Measurements from ENCODE around the gene PDE11A. TPM values are rescaled to one million over a fixed set of nuclear protein-coding genes. Genes with fewer than 3 reads are reported as not detected.

Gene PDE11A
- total RNA-seq, 1 experiment from 2014 or later: 0.61 TPM

DNA sequence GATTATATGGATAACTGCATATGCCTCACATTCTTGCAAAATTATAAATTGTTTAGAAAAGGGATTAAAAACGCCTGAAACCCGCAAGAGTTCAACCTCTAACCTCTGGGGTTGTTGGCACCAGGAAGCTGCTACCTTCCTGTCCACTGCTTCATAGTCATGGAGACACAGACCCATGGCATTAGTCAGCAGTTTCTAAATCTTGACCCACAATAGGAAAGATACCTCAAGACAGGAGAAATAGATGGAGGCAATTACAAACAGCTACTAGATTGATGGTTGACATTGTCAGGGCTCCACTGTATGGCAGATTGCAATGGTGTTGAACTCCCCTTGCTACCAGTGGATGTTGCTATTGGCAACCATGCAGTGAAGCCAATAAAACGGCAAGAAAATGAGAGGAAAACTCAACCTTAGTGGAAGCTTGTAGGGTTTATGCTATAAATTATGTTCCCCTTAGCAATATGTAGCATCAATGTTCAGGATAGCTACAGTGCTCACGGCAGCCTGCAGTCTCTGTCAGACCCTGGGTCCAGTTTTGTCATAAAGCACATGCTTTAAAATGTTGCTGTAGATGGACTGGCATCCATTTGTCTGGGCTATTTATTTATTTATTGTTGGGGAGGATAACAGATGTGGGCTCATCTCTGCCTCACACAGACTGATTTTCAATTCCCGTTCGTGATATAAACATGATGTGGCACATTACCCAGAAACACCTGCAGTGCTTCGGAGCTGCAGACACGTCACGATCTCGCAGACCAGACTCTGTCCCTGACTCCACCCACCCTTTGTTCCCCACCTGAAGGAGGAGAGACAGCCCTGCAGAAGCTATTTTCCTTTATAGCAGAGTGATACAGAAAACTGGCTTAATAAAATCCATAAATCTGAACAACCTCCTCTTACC, 446.6 kb downstream of the PDE11A start:
- POLR2A ChIA-PET: no interaction called here
- ATAC-seq: no peak
- TF ChIP-seq TCF7L2 (IDR thresholded peaks at IDR 0.05; ENCODE audit: borderline replicate concordance, extremely low read depth, insufficient read depth, insufficient read length): no peak
- TF ChIP-seq POLR2AphosphoS5 (IDR thresholded peaks at IDR 0.05; ENCODE audit: low read depth, low read length): no peak
- no peak for TF ChIP-seq EZH2phosphoT487 (IDR thresholded peaks at IDR 0.05; ENCODE audit: borderline replicate concordance)
- no peak for TF ChIP-seq ZNF274 (IDR thresholded peaks at IDR 0.05; ENCODE audit: low read depth, low read length)
- TF ChIP-seq CEBPB (IDR thresholded peaks at IDR 0.05; ENCODE audit: low read depth): no peak
- TF ChIP-seq SRF (IDR thresholded peaks at IDR 0.05; ENCODE audit: low read depth): no peak
- no peak for TF ChIP-seq CBX3 (IDR thresholded peaks at IDR 0.05; ENCODE audit: low read depth)
- TF ChIP-seq YY1 (IDR thresholded peaks at IDR 0.05; ENCODE audit: extremely low read depth, insufficient replicate concordance, low read depth, low read length): no peak
- TF ChIP-seq, protein P1, sequence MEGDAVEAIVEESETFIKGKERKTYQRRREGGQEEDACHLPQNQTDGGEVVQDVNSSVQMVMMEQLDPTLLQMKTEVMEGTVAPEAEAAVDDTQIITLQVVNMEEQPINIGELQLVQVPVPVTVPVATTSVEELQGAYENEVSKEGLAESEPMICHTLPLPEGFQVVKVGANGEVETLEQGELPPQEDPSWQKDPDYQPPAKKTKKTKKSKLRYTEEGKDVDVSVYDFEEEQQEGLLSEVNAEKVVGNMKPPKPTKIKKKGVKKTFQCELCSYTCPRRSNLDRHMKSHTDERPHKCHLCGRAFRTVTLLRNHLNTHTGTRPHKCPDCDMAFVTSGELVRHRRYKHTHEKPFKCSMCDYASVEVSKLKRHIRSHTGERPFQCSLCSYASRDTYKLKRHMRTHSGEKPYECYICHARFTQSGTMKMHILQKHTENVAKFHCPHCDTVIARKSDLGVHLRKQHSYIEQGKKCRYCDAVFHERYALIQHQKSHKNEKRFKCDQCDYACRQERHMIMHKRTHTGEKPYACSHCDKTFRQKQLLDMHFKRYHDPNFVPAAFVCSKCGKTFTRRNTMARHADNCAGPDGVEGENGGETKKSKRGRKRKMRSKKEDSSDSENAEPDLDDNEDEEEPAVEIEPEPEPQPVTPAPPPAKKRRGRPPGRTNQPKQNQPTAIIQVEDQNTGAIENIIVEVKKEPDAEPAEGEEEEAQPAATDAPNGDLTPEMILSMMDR (IDR thresholded peaks at IDR 0.05 in 2 of 3, conservative IDR thresholded peaks at IDR 0.05 in 1 of 3; ENCODE audit: borderline replicate concordance in 1 of 3, insufficient read depth in 1 of 3, low read depth in 2 of 3, low read length in 2 of 3): no peak
- TF ChIP-seq EZH2 (IDR thresholded peaks at IDR 0.05): no peak
- no peak for TF ChIP-seq RAD21 (IDR thresholded peaks at IDR 0.05; ENCODE audit: low read depth)
- TF ChIP-seq, protein P2, sequence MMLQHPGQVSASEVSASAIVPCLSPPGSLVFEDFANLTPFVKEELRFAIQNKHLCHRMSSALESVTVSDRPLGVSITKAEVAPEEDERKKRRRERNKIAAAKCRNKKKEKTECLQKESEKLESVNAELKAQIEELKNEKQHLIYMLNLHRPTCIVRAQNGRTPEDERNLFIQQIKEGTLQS (IDR thresholded peaks at IDR 0.05): no peak
- no peak for TF ChIP-seq SP1 (IDR thresholded peaks at IDR 0.05; ENCODE audit: low read depth)
- TF ChIP-seq, protein P3, sequence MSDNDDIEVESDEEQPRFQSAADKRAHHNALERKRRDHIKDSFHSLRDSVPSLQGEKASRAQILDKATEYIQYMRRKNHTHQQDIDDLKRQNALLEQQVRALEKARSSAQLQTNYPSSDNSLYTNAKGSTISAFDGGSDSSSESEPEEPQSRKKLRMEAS (IDR thresholded peaks at IDR 0.05): no peak
- TF ChIP-seq POLR2A (IDR thresholded peaks at IDR 0.05; ENCODE audit: borderline replicate concordance, extremely low read depth, insufficient read depth, insufficient read length): no peak
- TF ChIP-seq ZFX (IDR thresholded peaks at IDR 0.05): no peak
- TF ChIP-seq, protein P4, sequence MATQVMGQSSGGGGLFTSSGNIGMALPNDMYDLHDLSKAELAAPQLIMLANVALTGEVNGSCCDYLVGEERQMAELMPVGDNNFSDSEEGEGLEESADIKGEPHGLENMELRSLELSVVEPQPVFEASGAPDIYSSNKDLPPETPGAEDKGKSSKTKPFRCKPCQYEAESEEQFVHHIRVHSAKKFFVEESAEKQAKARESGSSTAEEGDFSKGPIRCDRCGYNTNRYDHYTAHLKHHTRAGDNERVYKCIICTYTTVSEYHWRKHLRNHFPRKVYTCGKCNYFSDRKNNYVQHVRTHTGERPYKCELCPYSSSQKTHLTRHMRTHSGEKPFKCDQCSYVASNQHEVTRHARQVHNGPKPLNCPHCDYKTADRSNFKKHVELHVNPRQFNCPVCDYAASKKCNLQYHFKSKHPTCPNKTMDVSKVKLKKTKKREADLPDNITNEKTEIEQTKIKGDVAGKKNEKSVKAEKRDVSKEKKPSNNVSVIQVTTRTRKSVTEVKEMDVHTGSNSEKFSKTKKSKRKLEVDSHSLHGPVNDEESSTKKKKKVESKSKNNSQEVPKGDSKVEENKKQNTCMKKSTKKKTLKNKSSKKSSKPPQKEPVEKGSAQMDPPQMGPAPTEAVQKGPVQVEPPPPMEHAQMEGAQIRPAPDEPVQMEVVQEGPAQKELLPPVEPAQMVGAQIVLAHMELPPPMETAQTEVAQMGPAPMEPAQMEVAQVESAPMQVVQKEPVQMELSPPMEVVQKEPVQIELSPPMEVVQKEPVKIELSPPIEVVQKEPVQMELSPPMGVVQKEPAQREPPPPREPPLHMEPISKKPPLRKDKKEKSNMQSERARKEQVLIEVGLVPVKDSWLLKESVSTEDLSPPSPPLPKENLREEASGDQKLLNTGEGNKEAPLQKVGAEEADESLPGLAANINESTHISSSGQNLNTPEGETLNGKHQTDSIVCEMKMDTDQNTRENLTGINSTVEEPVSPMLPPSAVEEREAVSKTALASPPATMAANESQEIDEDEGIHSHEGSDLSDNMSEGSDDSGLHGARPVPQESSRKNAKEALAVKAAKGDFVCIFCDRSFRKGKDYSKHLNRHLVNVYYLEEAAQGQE (IDR thresholded peaks at IDR 0.05; ENCODE audit: low read depth): no peak
- TF ChIP-seq, protein P5, sequence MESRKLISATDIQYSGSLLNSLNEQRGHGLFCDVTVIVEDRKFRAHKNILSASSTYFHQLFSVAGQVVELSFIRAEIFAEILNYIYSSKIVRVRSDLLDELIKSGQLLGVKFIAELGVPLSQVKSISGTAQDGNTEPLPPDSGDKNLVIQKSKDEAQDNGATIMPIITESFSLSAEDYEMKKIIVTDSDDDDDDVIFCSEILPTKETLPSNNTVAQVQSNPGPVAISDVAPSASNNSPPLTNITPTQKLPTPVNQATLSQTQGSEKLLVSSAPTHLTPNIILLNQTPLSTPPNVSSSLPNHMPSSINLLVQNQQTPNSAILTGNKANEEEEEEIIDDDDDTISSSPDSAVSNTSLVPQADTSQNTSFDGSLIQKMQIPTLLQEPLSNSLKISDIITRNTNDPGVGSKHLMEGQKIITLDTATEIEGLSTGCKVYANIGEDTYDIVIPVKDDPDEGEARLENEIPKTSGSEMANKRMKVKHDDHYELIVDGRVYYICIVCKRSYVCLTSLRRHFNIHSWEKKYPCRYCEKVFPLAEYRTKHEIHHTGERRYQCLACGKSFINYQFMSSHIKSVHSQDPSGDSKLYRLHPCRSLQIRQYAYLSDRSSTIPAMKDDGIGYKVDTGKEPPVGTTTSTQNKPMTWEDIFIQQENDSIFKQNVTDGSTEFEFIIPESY (IDR thresholded peaks at IDR 0.05; ENCODE audit: extremely low read depth, insufficient replicate concordance, low read length): no peak
- TF ChIP-seq ELF1 (IDR thresholded peaks at IDR 0.05; ENCODE audit: borderline replicate concordance, low read depth): no peak

More for the DNA sequence above, 446.6 kb downstream of the PDE11A start:
- no peaks in the 10 kb centered on the region for H3K79me2 ChIP-seq (ENCODE audit: insufficient read depth, low read length)
- intact Hi-C loops (cut with micrococcal nuclease): no loop called here
- no peak overlapping the region for H3K9ac ChIP-seq (ENCODE audit: low read length)
- H4K20me1 ChIP-seq (ENCODE audit: insufficient read depth): no peaks in the 10 kb centered on the region
- no peak overlapping the region for H3K27ac ChIP-seq (ENCODE audit: low read depth, low read length)
- no peak overlapping the region for H3K4me3 ChIP-seq (replicated peaks in 1 of 2; ENCODE audit: low read depth in 1 of 2, low read length in 2 of 2)
- H3K9me3 ChIP-seq (ENCODE audit: control insufficient read depth in 1 of 2, insufficient read depth in 1 of 2, low read depth in 1 of 2, low read length in 2 of 2): no peaks in the 10 kb centered on the region
- BruUV-seq (replicated peaks): no TSS peak
- H3K4me1 ChIP-seq (ENCODE audit: control insufficient read depth in 1 of 2, insufficient read depth in 2 of 2, low read length in 2 of 2): no peaks in the 10 kb centered on the region
- H3K9me2 ChIP-seq (ENCODE audit: insufficient read depth): no peaks in the 10 kb centered on the region
- H2AFZ ChIP-seq (ENCODE audit: low read depth, low read length, poor library complexity, severe bottlenecking): peak overlapping the region; percentile 63
- H3K27me3 ChIP-seq (ENCODE audit: insufficient read depth, low read length): no peaks in the 10 kb centered on the region
- RAD21 ChIA-PET (ENCODE audit: low non-redundant PET in 1 of 2, low total read pairs in 2 of 2, uncharacterized antibody in 2 of 2, unreplicated experiment in 2 of 2): no interaction called here
- H3K36me3 ChIP-seq (ENCODE audit: control insufficient read depth in 1 of 2, insufficient read depth in 2 of 2, low read length in 2 of 2): no peaks in the 10 kb centered on the region
- CTCF ChIA-PET: no interaction called here
- DNase-seq (ENCODE audit: low read depth, low spot score): no peak
- H3K4me2 ChIP-seq (ENCODE audit: low read length): no peak overlapping the region
